ENCODE data around the gene LARP4B.

DNA sequence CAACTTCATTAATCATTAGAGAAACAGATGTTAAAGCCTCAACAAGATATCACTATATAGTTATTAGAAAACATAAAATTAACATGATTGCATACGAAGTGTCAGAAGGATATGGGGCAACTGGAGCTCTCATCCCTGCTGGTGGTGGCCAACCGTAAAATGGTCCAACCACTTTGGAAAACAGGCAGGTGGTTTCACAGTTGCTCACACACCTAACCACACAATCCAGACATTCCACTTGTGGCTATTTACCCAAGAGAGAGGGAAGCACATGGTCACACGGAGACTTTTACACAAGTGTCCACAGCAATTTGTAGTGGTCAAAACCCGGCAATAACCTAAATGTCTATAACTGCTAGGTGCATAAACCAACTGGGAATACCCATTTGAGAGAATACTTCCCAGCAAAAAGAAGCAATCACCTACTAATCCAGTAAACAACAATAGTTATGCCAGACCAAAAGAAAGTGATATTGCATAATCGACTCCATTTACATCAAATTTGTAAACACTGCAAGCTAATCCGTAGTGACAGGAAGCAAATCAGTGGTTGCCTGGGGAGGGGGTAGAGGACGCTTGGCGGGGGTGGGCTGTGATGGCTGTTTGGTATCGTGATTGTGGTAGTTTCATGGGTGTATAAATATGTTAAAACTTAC lies 91.8 kb downstream of the LARP4B start:
- TF ChIP-seq POLR2AphosphoS5 (IDR thresholded peaks at IDR 0.05; ENCODE audit: insufficient read depth, low read depth, low read length), result no peak
- TF ChIP-seq, protein P1, sequence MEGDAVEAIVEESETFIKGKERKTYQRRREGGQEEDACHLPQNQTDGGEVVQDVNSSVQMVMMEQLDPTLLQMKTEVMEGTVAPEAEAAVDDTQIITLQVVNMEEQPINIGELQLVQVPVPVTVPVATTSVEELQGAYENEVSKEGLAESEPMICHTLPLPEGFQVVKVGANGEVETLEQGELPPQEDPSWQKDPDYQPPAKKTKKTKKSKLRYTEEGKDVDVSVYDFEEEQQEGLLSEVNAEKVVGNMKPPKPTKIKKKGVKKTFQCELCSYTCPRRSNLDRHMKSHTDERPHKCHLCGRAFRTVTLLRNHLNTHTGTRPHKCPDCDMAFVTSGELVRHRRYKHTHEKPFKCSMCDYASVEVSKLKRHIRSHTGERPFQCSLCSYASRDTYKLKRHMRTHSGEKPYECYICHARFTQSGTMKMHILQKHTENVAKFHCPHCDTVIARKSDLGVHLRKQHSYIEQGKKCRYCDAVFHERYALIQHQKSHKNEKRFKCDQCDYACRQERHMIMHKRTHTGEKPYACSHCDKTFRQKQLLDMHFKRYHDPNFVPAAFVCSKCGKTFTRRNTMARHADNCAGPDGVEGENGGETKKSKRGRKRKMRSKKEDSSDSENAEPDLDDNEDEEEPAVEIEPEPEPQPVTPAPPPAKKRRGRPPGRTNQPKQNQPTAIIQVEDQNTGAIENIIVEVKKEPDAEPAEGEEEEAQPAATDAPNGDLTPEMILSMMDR (IDR thresholded peaks at IDR 0.05; ENCODE audit: extremely low read depth in 1 of 2, insufficient read depth in 1 of 2, low read depth in 1 of 2, low read length in 2 of 2), result no peak
- TF ChIP-seq POLR2A (IDR thresholded peaks at IDR 0.05; ENCODE audit: low read depth, low read length), result no peak
- TF ChIP-seq, protein P2, sequence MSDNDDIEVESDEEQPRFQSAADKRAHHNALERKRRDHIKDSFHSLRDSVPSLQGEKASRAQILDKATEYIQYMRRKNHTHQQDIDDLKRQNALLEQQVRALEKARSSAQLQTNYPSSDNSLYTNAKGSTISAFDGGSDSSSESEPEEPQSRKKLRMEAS (IDR thresholded peaks at IDR 0.05; ENCODE audit: insufficient read depth, insufficient read length), result no peak

Measured in endothelial cell of umbilical vein (primary cell).